CD14-positive monocyte (primary cell): Measurements from ENCODE around the gene RBM38. TPM values are rescaled to one million over a fixed set of nuclear protein-coding genes. Genes with fewer than 3 reads are reported as not detected.

ENCODE experiments used
- DNase-seq, 3 donors: peaks; one replicate each; pipeline ENCODE4 v3.0.0-alpha.2; 2011 to 2022
- H2AFZ ChIP-seq: 2 replicates; pipeline ENCODE4 v1.6.0; 2012; ENCODE audit warnings: mild to moderate bottlenecking, low read depth, low read length, inconsistent platforms; ENCODE audit not compliant: insufficient read depth, poor library complexity, severe bottlenecking
- H3K27ac ChIP-seq, 2 donors: 1 replicate in 1 of 2; 2 replicates in 1 of 2; pipeline ENCODE4 v1.5.1; 2012 to 2013; ENCODE audit warnings: low read length in 2 of 2, control low read depth in 1 of 2, inconsistent platforms in 1 of 2, low read depth in 1 of 2, mild to moderate bottlenecking in 1 of 2
- H3K27me3 ChIP-seq, 2 donors: one replicate each; pipeline versions ENCODE4 v1.6.0 to v1.6.1; 2011 to 2013; ENCODE audit warnings: low read length in 2 of 2; ENCODE audit not compliant: control insufficient read depth in 2 of 2, insufficient read depth in 2 of 2
- H3K36me3 ChIP-seq, 2 donors: replicated peaks in 1 of 2; 1 replicate in 1 of 2; 2 replicates in 1 of 2; pipeline versions ENCODE4 v1.5.1 to v1.6.1; 2012 to 2013; ENCODE audit warnings: low read length in 2 of 2, control low read depth in 1 of 2, inconsistent platforms in 1 of 2, mild to moderate bottlenecking in 1 of 2; ENCODE audit not compliant: insufficient read depth in 2 of 2, control insufficient read depth in 1 of 2
- H3K4me1 ChIP-seq, 2 donors: 1 replicate in 1 of 2; 2 replicates in 1 of 2; pipeline versions ENCODE4 v1.5.1 to v1.6.1; 2012 to 2013; ENCODE audit warnings: low read length in 2 of 2, control low read depth in 1 of 2, inconsistent platforms in 1 of 2, mild to moderate bottlenecking in 1 of 2, moderate library complexity in 1 of 2; ENCODE audit not compliant: insufficient read depth in 2 of 2, control insufficient read depth in 1 of 2
- H3K4me2 ChIP-seq: replicated peaks from 2 replicates; pipeline ENCODE3; 2012; ENCODE audit warnings: low read length, moderate library complexity, mild to moderate bottlenecking; ENCODE audit not compliant: poor library complexity, severe bottlenecking; ENCODE audit errors: extremely low read depth
- H3K4me3 ChIP-seq, 3 experiments: fragments of 200-600 bp in 1 of 3; sonication (generic) in 1 of 3; replicated peaks in 1 of 3; 1 replicate in 2 of 3; 2 replicates in 1 of 3; pipeline ENCODE4 v1.5.1; 2011 to 2013; ENCODE audit warnings: low read length in 3 of 3, mild to moderate bottlenecking in 3 of 3, control low read depth in 2 of 3, low read depth in 2 of 3, inconsistent platforms in 1 of 3, moderate library complexity in 1 of 3
- H3K79me2 ChIP-seq: 2 replicates; pipeline ENCODE4 v1.6.0; 2012; ENCODE audit warnings: mild to moderate bottlenecking, control low read depth, inconsistent platforms, low read length, moderate library complexity; ENCODE audit not compliant: insufficient read depth
- H3K9ac ChIP-seq: 2 replicates; pipeline ENCODE4 v1.6.0; 2017; ENCODE audit warnings: low read length, mild to moderate bottlenecking; ENCODE audit not compliant: insufficient read depth, poor library complexity, severe bottlenecking
- H3K9me3 ChIP-seq, 2 donors: replicated peaks in 1 of 2; 1 replicate in 1 of 2; 2 replicates in 1 of 2; pipeline versions ENCODE4 v1.5.1 to v1.6.1; 2012 to 2013; ENCODE audit warnings: low read length in 2 of 2, control low read depth in 1 of 2; ENCODE audit not compliant: control insufficient read depth in 1 of 2, insufficient read depth in 1 of 2
- H4K20me1 ChIP-seq: 2 replicates; pipeline ENCODE4 v1.6.0; 2012; ENCODE audit warnings: mild to moderate bottlenecking, low read length, control low read depth, moderate library complexity; ENCODE audit not compliant: insufficient read depth
- H3K27ac Mint-ChIP-seq, 7 donors: one replicate each; pipeline ENCODE4 v1.8.0; 2020; ENCODE audit warnings: mild to moderate bottlenecking in 7 of 7, mixed read lengths in 7 of 7, moderate library complexity in 6 of 7, inconsistent platforms in 2 of 7
- H3K27me3 Mint-ChIP-seq, 3 donors: one replicate each; pipeline ENCODE4 v1.8.0; 2021 to 2022; ENCODE audit warnings: low read depth in 3 of 3, mild to moderate bottlenecking in 3 of 3, mixed read lengths in 3 of 3, moderate library complexity in 3 of 3, inconsistent platforms in 1 of 3
- H3K36me3 Mint-ChIP-seq, 2 donors: one replicate each; pipeline ENCODE4 v1.8.0; 2020; ENCODE audit warnings: mixed read lengths in 2 of 2, inconsistent platforms in 1 of 2, mild to moderate bottlenecking in 1 of 2
- H3K4me1 Mint-ChIP-seq: one replicate; pipeline ENCODE4 v1.8.0; 2020; ENCODE audit warnings: mild to moderate bottlenecking, mixed read lengths
- H3K4me3 Mint-ChIP-seq, 2 donors: one replicate each; pipeline ENCODE4 v1.8.0; 2020; ENCODE audit warnings: mild to moderate bottlenecking in 2 of 2, mixed read lengths in 2 of 2, moderate library complexity in 1 of 2
- H3K9me3 Mint-ChIP-seq, 7 donors: one replicate each; pipeline ENCODE4 v1.8.0; 2020 to 2022; ENCODE audit warnings: mixed read lengths in 7 of 7, mild to moderate bottlenecking in 6 of 7, moderate library complexity in 6 of 7, inconsistent platforms in 2 of 7
- CTCF ChIP-seq: fragments of 200-600 bp; IDR thresholded peaks from one replicate; pipeline ENCODE4 v1.8.0; 2022; ENCODE audit warnings: antibody characterized with exemption, mild to moderate bottlenecking
- WGBS: methylation state at CpG from one replicate; pipeline ENCODE4 v1.1.5; 2013; ENCODE audit warnings: missing lambda C conversion rate; ENCODE audit not compliant: insufficient coverage; 5-methylcytosine and 5-hydroxymethylcytosine counted together
- intact Hi-C, 2 donors: fragments of 100-400 bp; cut with micrococcal nuclease; formaldehyde crosslinking; loops; one replicate each; pipeline versions ENCODE4 v1.15.0 to v1.15.1; 2023
- polyA plus RNA-seq, 3 donors: library from polyadenylated mRNA; depleted of rRNA in 1 of 3; unstranded in 2 of 3; stranded (reverse) in 1 of 3; fragments of 300-500 nt in 2 of 3; fragments of >200 nt in 1 of 3; fragmentation: Illumina TruSeq in 2 of 3; gene quantifications; 1 replicate in 2 of 3; 2 replicates in 1 of 3; pipeline ENCODE4 v1.2.3, GENCODE V29; 2012 to 2021

The RBM38 gene
- polyA plus RNA-seq, 3 donors, result 7.5 to 48.3 (median 17.8) TPM

DNA sequence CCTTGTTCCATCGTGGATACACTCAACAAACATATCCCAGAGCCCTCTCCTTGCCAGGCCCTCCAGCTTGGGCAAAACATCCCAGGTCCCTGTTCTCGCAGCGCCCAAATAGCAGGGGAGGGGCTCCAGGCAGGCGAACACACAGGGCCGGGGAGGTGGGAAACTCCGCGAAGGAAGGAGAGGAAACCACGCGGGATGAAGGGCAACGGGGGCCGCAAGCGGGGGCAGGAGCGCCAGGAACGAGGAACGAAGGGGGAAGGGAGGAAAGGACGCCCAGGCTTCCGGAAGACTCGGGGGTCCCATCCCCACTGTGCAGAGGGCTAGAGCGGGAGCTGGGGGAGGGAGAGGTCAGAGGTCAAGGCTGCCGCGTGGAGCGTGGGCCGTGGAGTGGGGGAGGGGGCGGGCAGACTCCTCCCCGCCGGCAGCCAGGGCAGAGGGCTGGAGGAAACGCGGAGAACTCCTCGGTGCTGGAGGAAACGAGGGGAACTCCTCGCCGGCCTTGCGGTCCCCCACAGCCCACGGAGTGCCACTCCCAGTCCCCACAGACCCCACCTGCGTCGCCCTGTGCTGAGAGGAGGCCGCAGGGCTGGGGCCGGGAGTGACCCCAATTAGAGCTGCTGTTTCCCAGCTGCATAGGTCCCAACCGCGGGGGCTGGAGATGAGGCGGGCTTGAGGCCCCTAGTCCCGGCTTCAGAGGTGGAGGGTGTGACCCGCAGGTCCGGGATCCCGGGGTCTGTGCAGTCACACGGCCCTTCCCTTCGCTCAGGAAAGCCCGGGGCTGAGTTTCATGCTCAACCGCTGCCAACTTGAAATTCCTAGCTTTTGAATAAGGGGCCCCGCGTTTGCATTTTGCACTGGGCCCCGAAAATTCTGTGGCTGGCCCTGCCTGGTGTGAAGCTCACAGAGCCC, 1.2 kb upstream of the RBM38 start:
- Mint-ChIP-seq H3K4me1 (peaks cover 53% of the 10 kb centered on the region), H3K36me3 (peaks cover 27 to 33% of the 10 kb centered on the region in 2 donors), H3K27me3 (peaks cover 2 to 15% (median 7%) of the 10 kb centered on the region in 3 donors), H3K9me3 (peaks cover 0 to 5% (median 0%) of the 10 kb centered on the region in 7 donors), H3K27ac (peak overlapping the region in 6 of 7 donors; percentile 54 to 86 (median 79)), H3K4me3 (peak overlapping the region; percentile 71 to 83)
- H3K79me2 ChIP-seq, result peaks cover 31% of the 10 kb centered on the region
- no peak for TF ChIP-seq CTCF
- peak overlapping the region; percentile 47 to 61 for H3K27ac ChIP-seq
- intact Hi-C loops, result loop anchor here (2.0 to 10.0 kb wide), 5 partner anchors 41 to 205 kb away; no protein-coding TSS in a partner anchor
- H3K36me3 ChIP-seq, result peaks cover 16 to 19% of the 10 kb centered on the region in 2 donors
- H3K4me3 ChIP-seq, result peak overlapping the region; percentile 2 to 72 (median 23)
- H3K4me1 ChIP-seq, result peaks cover 49 to 61% of the 10 kb centered on the region in 2 donors
- H3K4me2 ChIP-seq, result peak overlapping the region; percentile 84
- no peaks in the 10 kb centered on the region for H3K9me3 ChIP-seq
- 6% methylated on average over 45 of the region's 52 CpGs for WGBS
- peaks cover 31% of the 10 kb centered on the region for H4K20me1 ChIP-seq
- peak overlapping the region; percentile 62 for H3K9ac ChIP-seq
- H2AFZ ChIP-seq, result peak overlapping the region; percentile 85
- DNase-seq, result peak in 1 of 3 donors; percentile 59
- no peaks in the 10 kb centered on the region for H3K27me3 ChIP-seq

DNA sequence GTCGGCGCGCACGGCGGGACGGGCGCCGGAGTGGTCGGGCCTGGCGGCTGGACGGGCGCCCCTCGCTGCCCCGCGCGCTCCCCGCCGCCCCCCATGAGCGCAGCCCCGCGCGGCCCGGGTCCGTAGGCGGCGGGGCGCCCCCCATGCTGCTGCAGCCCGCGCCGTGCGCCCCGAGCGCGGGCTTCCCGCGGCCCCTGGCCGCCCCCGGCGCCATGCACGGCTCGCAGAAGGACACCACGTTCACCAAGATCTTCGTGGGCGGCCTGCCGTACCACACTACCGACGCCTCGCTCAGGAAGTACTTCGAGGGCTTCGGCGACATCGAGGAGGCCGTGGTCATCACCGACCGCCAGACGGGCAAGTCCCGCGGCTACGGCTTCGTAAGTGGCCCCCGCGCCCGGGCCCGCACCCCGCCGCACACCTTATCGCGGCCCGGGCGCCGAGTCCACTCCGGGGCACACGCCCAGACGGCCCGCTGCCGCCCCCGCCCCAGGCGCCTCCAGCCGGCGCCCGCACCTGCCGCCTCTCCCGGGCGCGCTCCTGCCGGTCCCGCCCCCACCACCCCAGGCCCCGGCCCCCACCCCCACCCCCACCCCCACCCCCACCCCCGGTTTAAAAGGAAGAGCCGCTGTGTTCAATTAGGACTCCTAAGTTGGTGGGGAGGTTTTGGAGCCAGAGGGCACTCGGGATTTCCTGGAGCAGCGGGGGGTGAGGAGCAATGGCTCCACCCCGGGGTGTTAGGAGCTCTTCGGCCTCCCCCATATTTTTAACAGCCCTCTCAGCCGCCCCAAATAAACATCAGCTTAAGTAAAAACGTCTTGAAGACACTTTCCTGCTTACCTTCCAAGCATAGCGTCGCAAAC, 474 bp downstream of the RBM38 start:
- peak in 1 of 3 donors; percentile 37 for DNase-seq
- intact Hi-C loops, result loop anchor here (2.0 to 10.0 kb wide), 3 partner anchors 39 to 83 kb away; no protein-coding TSS in a partner anchor
- WGBS, result 2% methylated on average over 74 of the region's 98 CpGs

More for the DNA sequence above, 474 bp downstream of the RBM38 start:
- no peak for TF ChIP-seq CTCF
- H3K4me1 ChIP-seq, result peaks cover 46 to 55% of the 10 kb centered on the region in 2 donors
- peaks cover 48% of the 10 kb centered on the region for H4K20me1 ChIP-seq
- peaks cover 47% of the 10 kb centered on the region for H3K79me2 ChIP-seq
- peak overlapping the region; percentile 51 to 67 for H3K27ac ChIP-seq
- Mint-ChIP-seq H3K4me1 (peaks cover 58% of the 10 kb centered on the region), H3K36me3 (peaks cover 37 to 38% of the 10 kb centered on the region in 2 donors), H3K4me3 (peak overlapping the region; percentile 90 to 93), H3K27me3 (peaks cover 3 to 12% (median 4%) of the 10 kb centered on the region in 3 donors), H3K9me3 (peaks cover 0 to under 1% (median 0%) of the 10 kb centered on the region in 7 donors), H3K27ac (peak overlapping the region in 6 of 7 donors; percentile 45 to 92 (median 62))
- H3K9me3 ChIP-seq, result no peaks in the 10 kb centered on the region
- peak overlapping the region; percentile 69 for H3K9ac ChIP-seq
- H3K4me2 ChIP-seq, result peak overlapping the region; percentile 91
- H3K4me3 ChIP-seq, result peak overlapping the region; percentile 67 to 84 (median 68)
- peak overlapping the region; percentile 39 for H2AFZ ChIP-seq
- peaks cover 33 to 36% of the 10 kb centered on the region in 2 donors for H3K36me3 ChIP-seq
- H3K27me3 ChIP-seq, result no peaks in the 10 kb centered on the region
